HG03139 (cell line): ENCODE results near the gene CA10.

Experiments used
- ATAC-seq: cut with Tn5 transposase; IDR thresholded peaks from one replicate; pipeline ENCODE4 v1.9.1; 2021; ENCODE audit not compliant: unreplicated experiment

The CA10 gene

DNA sequence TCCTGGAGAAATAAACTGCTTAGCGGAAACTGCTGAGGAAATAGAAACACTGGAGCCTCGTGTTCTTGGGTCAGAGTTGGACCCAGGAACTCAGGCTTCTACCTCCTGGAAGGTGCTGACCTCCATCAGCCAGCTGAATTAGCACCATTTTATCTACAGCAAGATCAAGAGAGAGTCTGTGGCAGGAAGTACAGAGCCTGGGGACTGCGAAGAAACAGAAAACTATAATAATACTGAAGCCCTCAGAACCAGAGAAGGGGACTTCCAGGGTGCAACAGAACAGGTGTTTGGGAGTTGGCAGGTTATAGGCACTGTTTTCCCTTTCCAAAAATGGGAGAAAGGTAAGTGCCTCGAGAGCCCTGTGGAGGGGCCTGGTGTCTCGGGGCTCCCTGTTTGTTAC, 379.7 kb downstream of the CA10 start:
- no peak for ATAC-seq

DNA sequence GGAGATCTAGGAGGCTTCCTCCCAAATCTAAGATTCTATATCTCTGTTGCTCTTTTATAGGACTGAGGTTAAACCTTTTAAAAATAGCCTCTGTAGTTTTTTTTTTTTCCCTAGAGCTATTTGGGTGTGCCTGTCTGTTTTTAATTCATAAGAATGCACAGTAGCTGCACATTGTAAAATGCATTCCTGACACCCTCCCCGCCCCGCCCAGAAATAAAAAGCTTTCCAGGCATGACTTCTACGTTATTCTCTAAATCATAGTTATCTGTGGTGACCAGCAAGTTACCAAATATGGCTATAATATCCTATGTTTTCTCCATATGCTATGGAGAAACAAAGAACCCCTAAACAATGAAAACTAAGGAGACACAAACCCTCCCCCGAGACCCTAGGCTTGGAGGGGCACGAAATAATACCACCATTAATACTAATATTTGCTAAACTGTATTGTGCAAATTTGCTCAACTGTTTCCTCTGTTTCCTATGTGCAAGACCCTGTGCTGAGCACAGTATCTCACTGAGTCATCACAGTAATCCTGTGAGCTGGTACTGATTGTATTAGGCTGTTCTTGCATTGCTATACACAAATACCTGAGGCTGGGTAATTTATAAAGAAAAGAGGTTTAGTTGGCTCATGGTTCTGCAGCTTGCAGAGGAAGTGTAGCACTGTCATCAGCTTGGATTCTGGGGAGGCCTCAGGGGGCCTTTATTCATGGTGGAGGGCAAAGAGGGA, 388.3 kb downstream of the CA10 start:
- no peak for ATAC-seq

DNA sequence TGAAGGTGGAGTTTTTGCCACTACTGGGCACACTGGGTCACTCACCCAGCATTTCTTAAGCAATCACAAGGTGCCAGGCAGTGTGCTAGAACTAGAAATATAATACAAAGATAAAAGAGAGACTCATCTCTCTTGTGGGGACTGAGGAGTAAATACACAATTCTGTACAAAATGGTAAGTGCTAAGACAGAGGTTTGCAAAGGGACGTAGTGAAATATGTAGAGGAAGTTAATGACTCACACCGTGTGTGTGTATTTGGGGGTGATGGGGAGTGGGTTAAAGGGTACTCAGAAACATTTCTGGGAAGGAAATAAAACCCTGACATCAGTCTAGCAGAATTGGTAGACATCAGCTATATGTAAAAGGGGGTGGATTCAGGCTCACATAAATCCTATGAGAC, 389.3 kb downstream of the CA10 start:
- no peak for ATAC-seq

DNA sequence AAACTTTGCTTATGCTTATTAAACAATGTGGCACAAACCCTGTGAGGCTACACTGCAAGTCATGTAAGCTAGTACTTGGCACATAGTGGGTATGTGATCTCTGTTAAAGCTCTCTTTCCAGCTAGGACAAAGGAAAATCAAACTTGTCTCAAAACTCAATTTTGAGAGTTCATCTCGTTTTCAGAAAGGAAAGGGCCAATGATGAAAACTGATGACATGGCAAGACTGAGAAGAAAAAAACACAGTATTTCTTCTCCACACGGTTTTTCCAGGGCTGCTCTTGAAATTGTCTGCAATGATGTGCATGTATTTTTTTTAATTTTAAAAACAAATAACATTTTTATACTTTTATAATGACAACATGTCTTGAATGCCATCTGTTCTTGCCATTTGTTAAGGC, 389.8 kb downstream of the CA10 start:
- no peak for ATAC-seq

DNA sequence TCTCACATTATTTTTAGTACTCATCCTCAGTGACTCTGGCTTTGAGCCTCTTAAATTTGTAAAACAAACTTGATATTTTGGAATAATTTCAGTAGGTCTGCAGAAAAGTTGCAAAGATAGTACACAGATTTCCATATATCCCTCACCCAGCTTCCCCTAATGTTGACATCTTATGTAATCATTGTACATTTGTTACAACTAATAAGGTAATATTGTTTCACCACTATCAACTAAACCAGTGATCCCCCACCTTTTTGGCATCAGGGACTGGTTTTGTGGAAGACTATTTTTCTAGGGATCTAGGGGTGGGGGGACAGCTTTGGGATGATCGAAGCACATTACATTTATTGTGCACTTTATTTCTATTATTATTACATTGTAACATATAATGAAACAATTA, 391.2 kb downstream of the CA10 start:
- no peak for ATAC-seq

DNA sequence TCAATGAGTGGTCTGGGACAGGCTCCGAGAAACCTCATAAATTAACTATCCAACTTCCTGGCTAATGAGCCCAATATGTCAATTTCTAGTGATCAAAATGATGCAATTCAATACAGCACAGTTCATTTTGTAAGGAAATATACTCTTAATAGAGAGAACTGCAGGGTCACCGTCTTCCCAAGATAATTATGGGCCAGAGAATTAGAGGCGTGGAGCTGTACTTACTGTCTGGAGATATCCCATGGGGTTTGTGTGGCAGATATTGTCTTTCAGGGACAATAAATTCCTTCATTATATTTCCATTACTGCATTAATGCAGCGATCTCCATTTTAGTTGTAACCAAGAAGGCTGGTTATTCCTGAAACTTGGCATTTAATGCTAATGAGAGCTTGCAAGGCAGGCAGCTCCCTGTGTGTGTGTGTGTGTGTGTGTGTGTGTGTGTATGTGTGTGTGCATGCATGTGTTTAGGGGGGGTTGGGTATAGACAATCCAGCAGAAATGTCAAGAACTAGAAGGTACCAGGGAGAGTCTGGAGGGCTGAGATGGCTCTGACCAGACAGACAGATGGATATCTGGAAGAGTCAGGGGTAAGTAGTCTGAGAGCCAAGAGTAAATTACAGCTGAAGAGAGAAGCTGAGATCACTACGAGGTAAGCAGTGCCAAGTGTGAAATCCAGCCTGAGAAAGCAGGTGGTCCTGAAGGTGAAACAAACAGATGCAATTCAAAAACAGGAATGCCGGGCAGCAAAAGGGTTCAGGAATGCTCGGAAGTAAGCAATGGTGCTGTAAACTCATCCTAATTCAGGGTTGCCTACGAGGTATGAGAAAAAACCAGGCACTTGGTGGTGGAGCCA, 393.0 kb downstream of the CA10 start:
- ATAC-seq, result no peak

DNA sequence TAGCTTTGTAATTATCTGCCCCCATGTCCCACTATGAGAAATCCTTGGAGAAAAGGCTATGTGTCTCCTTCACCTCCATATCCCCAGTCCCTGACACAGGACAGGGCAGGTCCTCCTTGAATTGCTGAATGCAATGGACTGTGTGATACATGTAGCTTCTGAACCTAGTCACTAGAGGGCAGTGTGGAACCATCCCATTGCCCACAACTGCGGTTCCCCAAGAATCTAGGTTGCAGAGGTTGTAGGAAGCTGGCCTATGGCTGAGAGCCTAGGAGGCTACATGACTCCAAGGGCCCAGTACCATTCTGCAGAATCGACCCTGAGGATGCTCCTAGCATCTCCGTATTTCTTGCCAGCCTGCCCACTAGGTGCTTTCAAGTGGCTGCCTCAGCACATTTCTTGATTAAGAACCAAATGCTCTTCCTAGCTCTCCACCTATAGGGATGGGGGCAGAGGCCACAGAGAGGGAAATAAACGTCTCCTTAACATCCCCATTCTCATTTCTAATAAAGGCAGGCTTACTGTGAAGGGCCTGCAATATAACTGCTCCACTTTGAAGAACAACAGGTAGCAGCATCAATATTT, 394.0 kb downstream of the CA10 start:
- ATAC-seq, result peak; percentile 91

DNA sequence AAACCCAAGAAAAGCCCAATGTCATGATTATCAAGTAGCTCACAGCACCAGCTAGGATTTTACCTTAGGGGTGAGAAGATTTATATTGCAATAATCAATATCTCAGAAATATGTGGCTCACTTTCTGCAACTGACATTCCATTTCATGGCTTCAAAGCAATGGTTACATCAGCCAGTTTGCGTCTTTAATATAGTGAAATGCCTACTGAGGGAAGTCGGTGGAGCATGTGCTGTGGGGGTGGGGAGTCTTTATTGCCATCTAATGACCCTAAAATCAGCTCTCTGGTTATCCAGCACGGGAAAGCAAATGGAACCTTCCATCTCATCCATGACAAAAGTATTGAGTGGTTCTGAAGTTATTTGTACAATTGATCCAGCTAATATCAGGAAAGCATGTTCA, 395.5 kb downstream of the CA10 start:
- no peak for ATAC-seq

DNA sequence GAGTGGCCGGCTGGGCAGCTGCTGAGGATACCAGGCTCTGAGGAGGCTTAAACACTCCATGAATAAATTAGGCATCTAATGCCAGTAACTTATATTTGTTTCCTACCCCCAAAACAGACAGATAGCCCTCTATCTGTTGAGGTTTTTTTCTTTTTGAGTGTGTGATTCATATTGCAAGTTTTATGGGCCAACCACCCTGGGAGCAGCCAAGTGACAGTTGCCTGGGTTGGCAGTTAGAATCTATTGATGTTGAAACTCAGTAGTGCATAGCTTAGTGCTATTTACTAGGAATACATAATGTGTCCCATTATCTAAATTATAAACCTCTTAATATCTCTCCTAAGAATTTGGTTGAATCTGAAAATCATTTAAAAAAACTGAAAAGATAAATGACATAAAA, 397.4 kb downstream of the CA10 start:
- ATAC-seq, result no peak

DNA sequence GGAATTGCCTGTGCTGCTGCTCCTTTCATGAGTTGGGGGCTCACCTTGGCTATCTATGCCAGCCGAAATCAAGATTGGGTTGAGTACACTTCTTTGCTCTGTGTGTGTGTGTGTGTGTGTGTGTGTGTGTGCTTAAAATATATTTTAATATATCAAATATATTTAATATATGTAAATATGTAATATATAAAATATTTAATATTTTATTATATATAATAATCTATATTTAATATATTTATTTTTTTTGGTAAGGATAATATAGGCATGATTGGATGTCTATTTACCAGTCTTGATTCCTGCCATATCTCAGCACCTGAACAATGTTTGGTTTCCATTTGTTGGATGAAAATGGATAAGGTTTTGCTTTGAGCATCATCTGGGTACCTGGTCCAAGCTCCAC, 399.3 kb downstream of the CA10 start:
- ATAC-seq, result no peak

DNA sequence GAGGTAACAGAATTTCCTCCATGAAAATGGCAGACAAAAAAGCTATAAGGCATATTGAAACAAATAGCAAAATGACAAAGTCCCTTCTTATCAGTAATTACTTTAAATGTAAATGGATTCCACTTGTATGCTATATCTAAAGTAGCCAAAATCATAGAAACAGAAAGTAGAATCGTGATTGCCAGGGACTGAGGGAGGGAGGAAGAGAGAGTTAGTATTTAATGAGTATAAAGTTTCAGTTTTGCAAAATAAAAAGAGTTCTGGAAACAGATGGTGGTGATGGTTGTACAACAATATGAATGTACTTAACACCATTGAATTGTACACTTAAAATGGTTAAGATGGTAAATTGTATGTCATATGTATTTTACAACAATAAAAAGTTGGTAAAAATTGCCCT, 407.4 kb downstream of the CA10 start:
- no peak for ATAC-seq

DNA sequence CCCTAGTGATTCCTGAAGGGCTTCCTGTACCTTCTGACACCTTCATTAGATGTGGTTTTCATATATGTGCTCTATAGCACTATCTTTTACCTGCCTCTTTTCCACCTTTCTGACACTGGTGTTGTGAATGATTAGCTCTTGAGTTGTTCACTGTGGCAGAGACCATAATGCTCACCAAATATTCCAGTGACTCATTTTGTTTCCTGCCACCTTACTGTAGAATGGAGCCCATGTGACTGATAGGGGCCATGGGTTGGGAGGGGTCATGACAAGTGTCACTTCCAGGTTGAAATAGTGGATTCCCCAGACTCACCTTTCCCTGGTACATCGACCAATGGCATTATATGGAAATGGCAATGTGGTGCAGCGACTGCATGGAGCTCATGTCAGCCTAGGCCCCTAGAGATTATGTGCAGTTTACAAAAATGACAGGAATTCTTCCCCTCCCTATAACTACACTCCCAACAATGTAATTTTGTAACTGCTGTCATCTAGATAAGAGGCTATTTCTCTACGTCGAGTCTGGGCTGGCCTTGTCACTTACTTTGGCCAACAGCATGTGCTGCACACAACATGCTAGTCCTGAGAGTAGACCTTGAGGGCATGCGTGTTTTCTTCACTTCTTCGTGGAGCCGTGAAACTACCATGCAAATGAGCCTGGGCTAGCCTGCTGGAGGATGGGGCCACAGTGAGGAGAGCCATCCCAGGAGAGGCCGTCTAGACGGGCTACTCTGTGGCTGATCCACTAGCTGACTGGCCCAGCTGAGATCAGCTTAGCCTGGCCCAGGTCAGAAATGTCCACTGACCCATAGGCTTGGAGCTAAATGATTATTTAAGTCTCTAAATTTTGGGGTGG, 409.5 kb downstream of the CA10 start:
- no peak for ATAC-seq

DNA sequence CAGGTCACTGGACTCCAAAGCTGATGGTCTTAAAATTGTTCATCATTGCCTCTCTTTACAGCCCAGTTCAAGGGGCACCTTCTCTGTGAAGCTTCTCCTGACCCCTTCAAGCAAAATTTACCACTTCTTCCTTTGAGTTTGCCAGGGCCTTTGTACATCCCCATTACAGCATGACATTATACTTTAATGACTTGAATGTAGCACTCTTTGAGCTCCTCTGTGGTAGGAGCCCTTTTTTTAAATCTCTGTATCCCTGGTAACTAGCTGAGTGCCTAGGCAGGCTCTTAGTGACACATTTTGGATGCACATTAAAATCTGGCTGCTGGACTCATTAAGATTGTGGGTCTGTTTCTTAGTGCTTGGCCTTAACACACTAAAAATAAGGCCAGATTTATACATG, 412.1 kb downstream of the CA10 start:
- ATAC-seq, result no peak

DNA sequence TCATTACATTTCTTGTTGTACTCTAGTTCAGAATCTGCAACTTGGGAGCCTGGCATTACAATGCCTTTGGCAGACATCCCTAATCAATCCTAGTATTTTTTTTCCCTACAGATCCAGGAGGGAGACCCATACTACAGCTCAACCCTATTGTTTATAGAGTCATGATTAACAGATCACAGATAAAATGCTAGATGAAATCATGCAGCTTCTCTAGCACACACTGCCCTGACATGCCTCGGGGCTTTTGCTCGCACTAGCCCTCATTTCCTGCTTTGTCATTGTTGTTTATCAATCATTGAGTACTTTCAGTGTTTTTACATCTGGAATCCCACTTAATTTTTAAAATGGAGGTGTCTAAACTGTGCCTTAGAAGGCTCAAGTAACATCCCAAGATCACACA, 412.5 kb downstream of the CA10 start:
- no peak for ATAC-seq

DNA sequence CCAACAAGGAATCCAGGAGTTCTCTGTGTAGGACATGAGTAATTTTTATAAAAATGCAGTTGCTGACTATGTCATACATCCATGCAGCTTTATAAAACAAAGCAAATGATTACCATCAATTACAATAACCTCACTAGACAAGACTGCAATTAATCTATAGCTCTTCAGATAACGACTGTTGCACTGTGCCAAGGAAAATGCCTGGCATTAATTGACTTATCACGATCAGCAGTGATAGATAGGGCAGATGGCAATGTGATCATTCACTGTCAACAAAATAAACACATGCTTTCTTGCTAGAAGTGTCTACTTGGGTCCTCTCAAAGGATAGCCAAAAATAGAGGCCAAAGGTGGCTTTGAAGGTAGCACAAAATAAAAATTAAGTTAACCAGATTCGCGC, 415.0 kb downstream of the CA10 start:
- no peak for ATAC-seq

DNA sequence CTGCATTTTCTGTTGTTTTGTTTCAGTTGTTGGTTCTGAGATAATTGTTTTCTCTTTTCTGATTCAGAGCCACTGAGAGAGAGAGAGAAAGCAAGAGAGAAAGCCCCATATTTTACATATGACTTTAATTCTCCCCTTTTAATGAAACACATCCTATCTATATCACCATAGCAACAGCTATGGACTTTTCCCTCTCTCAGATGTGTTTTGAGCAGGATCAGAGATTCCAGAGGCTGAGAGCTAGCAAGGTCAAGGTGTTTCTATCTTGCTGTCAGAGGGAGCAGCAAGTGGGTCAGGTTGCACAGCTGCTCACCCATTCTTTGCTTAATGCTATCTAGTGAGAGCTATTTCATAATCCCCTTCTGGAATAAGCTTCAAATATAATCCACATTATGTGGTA, 415.9 kb downstream of the CA10 start:
- ATAC-seq, result no peak

DNA sequence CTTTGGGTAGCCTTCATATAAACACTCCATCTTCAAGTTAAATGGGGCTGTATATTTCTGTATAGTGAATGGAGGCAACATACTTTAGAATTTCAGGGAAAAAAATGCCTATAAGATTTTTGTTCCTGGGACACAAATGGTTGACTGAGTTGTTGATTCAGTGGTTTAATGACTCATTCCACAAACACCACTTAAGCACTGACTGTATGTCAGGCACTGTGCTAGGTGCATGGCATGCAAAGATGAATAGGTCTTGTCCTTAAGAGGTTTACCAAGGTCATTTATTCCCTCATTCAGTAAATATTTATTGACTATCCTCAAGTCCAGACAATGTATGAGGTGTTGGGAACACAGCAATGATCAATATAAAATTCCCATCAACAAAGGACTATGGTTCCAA, 417.1 kb downstream of the CA10 start:
- no peak for ATAC-seq

DNA sequence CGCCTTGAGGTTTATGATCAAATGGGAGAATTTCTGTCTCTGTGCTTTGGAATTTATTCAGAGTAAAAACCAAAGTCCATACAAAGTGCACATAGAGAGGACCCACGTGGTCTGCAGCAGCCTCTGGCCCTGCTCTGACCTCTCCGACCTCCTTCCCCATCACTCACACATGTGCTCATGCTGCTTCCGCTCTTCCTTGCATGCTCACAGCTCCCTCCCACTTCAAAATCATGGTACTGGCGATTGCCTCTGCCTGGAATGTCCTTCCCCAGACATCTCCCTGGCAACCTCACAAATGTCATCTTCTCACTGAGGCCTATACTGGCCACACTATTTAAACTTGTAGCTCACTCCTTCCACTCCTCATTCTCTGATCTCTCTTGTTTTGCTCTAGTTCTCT, 418.0 kb downstream of the CA10 start:
- no peak for ATAC-seq

DNA sequence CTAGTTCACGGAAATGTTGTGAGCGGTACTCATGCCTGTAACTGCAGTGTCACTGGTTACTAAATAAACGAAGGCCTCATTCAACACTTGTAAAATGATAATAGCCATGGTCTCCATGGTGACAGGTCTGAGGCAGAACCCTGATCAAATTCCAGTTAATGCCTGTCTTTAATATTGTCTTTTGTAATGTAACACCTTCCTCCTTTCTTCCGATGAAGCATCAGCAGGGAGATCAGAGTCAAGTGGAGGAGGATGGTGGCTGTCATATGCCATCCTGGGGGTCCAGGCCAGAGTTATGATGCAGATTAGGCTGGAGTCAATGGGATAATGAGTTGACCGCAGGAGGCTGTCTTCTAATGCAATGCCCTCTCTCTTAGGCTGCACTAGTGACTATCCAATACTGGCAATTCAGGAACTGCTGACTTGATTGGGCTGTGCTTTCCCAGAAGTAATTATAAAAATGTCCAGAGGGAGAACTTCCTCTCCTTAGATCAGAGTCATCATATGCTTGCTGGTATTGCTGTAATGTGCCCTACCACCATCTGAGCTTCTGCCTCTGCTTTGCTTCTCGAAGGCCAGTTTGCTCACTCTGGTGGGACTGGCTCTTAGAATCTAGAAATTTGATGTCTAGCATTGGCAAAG, 419.1 kb downstream of the CA10 start:
- ATAC-seq, result no peak

DNA sequence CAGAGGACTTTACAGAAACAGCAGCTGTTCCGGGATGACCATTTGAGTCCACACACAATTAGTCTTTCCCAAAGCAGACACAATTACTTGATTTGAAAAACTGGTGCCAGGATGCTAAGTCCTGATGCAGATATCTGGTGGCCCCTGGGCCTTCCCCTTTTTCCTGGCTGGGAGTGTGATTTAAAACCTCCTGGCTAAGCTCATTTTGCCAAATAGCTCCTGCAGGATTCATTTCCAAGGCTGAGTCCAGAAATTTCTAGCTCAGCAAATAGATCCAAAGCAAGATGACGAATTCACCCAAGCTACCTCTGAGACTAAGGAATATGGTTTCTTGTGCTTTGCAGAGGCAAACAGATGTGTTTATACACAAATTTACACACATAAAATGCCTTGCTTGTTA, 422.2 kb downstream of the CA10 start:
- ATAC-seq, result no peak

DNA sequence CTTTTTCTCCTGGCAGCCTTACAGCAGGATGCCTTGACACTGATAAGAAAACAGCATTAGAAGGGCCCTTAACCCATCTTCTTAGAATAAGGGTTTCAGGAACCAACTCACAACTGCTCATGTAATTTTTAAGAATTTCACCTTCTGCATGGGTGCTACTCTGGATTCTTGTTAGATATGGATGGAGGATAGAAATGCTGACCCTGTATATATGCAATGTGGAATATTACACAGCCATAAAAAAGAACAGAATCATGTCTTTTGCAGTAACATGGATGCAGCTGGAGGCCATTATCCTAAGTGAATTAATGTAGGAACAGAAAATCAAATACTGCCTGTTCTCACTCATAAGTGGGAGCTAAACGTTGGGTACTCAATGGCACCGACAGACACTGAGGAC, 423.5 kb downstream of the CA10 start:
- no peak for ATAC-seq
